Kasumi-1 (cell line): ENCODE measurements around the gene TSHZ3.

Experiments used
- DNase-seq, 2 experiments: peaks; one replicate each; lab custom pipeline; 2025; lab: John Stamatoyannopoulos, UW

Gene TSHZ3

DNA sequence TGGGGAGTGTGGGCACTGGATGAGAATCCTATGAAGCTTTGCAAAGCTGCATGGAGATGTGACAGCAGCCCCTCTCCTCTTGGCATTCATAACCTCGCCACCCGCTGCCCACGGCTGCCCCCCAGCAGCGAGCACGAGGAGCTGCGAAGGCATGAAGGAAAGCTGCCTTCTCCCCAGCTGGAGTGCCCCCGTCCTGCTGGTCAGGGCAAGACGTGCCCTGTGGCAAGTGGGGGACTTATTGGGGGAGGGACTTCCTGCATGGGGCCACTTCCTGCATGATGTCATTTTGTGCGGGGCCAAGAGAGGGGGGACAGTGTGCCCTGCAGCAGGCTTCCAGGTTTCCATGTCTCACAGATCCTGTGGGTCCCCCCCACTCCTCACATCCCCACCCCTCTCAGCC lies 85.9 kb downstream of the TSHZ3 start:
- no peak for DNase-seq

DNA sequence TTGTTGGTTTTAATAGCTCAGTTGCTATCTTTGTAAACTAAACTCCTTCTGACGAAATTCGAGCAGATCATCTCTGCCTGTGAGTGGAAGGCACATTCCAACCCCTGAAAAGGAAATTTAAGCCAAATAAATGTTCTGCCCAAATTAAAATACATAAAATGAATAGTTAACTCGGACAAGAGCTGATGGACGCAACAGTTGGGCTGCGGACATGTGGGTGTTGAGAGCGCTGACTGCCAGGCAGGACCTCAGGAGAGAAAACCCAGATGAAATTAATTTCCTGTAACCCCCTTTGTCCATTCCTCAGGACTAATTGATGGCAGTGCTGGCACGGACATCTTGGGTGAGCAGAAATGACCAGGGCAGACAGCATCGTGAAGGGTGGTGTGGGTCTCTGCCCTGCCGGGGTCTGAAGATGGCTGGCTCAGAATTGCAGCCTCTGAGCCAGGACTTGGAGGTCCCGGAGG lies 86.5 kb downstream of the TSHZ3 start:
- no peak for DNase-seq

GRCh38 chr19:31261603-31262212 lies 87.5 kb downstream of the TSHZ3 start:
- no peak for DNase-seq

DNA sequence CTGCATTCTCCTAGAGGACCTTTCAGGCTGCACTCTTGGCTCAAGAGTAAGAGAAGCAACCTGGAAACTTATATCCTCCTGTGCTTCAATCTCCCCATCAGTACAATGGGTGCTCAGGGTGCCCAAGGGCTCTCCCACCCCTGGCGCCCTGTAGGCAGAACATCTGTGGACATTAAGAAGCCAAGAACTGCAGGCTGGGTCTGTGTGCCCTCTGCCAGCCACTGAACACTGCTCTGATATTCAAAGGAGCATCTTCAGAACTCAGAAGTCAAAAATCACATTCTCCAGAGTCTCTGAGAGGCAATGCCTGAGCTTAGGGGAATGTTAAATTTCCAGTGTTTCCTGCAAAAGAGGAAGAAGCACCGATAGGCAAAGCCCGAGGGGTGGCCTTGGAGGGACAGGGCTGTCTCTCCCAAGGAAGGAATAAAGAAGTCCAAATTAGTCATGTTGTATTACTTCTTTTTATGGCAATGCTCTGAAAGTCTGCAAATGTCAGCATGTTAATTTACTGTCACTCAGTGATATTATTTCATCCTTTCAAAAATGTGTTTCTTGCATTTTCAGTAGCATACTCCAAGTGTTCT lies 88.1 kb downstream of the TSHZ3 start:
- DNase-seq, result no peak

DNA sequence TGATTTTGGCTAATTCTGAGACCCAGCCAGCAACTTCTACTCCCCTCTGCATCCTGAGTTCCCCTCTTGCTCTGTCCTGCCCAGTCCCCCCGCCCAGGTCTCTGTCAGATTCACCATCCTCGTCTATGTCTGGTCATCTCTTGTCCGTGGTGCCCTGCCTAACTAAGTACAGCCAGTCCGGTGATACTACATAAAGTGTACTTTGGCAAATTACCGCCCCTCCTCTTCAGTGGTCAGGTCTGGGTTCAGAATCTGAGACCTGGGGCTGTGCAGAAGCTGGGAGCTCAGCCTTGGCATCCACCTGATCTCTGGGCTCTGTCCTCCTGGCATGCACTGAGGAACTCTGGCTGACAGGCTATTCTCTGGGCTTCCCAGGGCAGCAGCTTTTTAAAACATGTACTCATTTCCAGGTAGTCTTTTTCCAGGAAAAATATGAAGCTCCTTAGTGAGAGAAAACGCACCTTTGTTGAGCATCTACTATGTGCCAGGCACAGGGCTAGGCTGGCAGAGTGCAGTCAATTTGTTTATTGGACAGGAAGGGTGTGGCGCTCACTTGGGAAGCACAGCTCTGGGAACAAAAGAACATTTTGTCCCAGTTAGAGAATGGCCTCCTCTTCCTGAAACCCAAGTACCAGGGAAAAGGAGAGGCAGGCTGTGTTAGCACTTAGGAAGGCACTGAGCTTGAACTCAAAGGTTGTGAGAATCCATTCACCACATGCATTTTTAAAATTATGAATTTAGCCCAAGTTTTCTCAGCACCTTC lies 88.9 kb downstream of the TSHZ3 start:
- no peak for DNase-seq

DNA sequence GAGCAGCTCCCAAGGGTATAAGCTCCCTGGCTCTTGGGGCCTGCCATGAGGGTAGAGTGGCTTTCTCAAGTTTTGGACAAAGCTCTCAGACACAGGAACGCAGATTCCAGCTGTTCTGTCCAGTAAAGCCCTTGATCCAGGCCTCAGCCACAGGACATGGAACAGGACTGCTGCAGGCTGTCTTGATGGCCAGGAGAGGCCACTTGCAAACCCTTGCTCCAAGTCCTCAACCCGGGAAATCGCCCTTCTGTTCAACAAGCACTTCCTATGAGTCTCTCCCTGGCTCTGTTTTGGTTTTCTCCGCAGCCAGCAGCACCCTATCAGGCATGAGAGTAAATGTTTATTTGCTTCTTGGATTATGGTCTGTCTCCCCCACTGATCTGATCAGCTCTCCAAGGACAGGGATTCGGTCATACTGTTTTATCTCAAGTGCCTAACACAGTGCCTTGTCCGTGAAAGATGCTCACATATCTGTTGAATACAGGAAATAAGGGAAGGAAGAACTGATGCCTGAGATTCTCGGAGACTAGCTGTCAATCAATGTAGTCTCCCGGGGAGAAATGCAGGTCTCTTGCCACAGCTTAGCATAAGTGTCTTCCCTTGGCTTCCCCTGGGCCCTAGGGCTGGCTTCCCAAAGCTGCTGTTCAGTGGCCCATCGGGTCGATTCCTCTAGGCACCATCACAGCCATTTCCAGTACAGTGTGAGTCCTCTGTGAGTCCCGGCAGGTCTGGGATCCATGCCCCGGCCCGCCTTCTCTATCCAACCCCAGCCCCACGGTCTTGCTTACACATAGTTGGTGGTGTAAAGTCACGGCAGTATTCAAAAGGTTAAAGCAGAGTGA lies 90.8 kb downstream of the TSHZ3 start:
- no peak for DNase-seq

DNA sequence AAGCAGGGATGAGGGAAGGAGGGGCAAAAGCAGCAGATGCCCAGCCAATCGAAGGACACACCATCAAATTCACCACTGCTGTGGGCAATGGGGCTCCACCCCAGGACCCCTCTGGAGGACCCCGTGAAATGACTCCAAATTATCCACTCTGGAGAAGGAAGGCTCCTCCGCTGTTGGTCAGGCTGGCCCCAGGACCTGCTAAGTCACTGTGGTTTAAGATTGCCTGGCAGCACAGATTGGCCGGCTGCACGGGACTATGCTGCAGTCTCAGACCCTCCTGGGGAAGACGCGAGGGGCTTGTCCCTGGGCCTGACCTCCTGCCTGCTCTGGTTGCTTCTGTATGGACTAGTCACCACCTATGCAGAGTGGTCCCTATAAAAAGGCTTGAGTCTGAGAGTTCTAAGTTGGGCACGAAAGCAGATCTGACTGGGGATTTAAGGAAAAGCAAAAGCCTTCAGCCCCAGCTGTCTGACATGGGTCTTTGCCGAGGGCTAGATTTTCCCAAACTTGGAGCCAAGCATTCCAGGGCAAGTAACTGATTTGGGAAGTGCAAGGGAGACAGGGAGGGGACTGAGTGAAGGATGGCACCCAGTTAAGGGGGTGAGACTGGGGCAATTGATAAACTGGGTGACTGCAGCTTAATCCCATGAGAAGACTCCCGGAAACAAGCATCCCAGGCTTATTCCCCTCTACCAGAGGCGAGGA lies 91.7 kb downstream of the TSHZ3 start:
- no peak for DNase-seq

DNA sequence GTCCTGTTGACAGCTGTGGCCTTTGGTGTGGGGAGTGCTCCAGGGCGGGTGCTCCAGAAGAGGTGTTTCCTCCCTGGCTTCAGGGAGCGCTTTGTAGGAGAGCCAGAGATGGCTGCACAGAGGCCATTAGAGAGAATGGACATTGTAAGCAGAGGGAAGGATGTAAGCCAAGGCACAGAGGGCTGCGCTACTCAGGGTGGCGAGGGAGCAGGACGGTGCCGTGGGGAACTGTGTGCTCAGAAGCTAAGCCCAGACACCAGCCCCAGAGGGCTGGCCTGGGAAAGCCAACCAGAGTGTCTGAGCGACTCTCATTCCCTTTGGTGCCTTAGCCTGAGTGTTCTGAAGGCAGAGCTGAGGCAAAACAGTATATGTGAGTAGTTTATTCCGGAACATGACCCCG lies 92.2 kb downstream of the TSHZ3 start:
- no peak for DNase-seq

DNA sequence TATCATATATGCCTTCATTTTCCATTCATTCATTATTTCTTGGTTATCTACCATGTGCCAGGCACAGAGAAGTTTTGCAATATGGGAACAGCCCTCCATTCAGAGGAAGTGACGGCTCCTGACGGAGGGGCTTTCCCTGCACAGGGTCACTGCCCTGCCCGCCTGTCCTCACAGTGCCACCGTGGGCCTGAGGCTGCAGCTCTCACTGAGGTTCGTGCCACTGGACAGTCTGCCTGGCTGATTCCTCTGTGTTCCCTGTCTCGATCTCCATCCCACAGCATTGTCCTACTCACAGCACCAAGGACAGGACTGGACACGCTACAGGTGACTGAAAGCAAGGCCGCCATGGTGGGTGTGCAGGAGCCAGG lies 92.7 kb downstream of the TSHZ3 start:
- no peak for DNase-seq

DNA sequence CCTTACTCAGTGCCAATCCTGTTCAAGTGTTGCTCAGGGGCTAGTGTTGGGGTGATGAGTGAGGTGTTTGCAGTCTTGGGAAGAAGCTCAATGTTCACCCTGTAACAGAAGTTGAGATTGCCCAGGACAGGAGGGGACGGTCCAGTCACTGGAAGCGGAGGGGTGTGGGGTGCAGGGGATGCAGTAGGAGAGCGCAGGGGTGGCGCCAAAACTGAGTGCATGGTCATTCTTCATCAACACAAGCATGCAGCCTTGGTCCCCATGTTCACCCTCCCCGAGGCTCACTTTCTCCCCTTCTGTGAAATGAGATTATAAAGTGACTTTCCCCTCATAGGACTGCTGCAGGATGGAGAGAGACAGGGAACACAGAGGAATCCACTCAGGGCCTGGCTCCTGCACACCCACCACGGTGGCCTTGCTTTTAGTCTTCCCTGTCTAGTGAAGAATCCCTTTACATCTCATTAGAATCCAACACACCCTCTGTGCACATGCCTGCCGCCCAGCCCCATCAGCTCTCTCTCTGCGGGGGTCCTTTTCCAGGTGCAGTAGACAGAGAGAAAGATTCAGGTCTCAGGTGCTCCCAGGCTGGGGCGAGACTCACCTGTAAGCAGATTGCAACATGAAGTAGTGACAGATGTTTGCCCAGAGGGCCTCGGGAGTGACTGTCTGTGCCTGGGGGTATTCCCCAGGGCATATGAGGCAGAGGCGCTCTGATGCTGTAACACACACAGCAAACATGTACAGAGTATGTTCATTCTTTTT lies 93.2 kb downstream of the TSHZ3 start:
- no peak for DNase-seq

DNA sequence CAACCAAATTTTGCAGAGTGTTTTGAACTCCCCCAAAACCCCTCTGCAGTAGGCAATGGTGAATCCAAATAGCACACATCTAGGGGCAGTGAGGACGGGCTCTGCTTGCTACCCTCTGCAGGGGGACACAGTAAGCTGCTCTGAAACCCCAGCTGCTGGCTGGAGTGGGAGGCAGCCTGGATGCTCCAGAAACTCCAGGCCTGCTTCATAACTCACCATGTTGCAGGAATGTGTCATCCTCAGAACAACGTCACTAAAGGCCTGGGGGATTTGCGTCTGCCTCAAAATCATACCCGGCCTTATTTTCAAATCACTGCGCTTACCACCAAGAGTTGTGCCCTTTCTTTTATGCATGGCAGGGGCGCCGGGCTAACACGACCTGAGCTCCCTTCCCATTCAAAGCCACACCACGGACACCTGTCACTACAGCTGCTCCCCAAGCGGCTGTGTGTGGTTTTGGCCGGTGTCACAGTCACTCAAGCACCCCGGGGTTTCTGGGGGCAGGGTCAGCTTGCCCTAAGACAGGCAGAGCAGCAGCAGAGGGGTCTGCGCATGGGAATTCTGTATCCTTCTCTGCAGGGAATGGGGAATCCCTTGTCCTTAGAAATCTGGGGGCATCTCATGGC lies 93.9 kb downstream of the TSHZ3 start:
- no peak for DNase-seq

DNA sequence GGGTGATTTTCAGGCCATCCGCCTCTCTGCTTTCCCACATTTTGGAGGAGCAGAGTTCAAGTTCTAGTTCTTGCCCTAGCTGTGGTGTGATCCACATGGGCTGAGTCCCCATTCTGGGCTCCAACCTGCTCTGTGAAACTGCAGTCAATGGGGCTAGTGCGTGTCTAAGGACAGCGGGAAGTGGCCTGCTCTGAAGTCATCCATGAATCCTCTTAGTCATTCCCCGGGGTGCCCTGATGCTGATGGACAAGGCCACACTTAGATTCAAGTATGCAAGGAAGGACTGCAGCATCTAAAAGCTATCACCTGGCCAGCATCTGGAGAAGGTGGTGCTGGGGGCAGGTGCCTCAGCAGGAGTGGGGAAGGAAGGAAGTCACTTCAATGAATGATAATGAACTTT lies 94.6 kb downstream of the TSHZ3 start:
- no peak for DNase-seq

- DNase-seq, result no peak
These were observed 95.1 kb downstream of the TSHZ3 start for GRCh38 chr19:31254180-31254551.

DNA sequence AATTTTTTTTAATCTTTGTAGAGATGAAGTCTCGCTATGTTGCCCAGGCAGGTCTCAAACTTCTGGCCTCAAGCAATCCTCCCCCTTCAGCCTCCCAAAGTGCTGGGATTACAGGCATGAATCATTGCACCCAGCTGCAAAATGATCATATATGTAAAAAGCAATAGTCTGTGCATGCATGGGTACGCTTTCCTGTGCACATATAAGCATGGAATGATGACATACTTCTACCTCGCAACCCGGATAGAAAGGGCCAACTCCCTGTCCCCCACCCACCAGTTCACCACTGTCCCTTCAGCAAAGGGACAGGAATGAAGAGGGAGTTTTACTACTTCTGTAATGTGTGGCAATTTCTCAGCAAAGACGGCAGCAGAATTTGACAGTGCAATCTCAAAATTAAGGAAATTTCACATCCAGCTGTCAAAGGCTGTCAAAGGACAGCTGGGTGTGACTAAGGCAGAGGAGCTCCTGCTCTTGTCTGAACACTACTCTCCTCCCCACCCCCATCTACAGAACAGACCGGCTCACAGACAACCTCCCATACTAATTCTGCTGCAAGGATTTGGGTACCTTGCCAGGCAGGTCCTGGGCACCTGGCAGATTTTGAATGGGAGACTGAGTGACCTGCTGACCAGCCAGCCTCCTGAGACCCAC lies 95.6 kb downstream of the TSHZ3 start:
- no peak for DNase-seq

DNA sequence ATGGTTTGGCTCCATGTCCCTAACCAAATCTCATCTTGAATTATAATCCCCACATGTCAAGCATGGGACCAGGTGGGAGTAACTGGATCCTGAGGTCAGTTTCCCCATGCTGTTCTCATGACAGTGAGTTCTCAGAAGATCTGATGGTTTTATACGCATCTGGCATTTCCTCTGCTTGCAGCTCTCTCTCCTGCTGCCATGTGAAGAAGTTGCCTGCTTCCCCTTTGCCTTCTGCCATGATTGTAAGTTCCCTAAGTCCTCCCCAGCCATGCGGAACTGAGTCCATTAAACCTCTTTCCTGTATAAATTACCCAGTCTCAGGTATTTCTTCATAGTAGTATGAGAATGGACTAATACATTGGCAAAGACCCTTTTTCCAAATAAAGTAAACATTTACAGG lies 96.8 kb downstream of the TSHZ3 start:
- no peak for DNase-seq

GRCh38 chr19:31249217-31249616 lies 100.0 kb downstream of the TSHZ3 start:
- DNase-seq, result no peak

DNA sequence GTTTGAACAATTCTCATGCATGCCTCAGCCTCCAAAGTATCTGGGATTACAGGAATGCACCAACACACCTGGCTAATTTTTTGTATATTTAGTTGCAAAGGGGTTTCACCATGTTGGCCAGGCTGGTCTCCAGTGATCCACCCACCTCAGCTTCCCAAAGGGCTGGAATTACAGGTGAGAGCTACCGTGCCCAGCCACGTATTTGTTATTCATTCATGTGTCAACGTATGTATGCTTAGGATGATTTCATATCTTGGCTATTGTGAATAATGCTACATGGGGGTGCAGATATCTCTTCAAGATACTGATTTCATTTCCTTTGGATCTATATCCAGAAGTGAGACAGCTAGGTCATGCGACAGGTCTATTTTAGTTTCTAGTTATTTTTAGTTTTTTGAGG lies 113.4 kb downstream of the TSHZ3 start:
- no peak for DNase-seq

DNA sequence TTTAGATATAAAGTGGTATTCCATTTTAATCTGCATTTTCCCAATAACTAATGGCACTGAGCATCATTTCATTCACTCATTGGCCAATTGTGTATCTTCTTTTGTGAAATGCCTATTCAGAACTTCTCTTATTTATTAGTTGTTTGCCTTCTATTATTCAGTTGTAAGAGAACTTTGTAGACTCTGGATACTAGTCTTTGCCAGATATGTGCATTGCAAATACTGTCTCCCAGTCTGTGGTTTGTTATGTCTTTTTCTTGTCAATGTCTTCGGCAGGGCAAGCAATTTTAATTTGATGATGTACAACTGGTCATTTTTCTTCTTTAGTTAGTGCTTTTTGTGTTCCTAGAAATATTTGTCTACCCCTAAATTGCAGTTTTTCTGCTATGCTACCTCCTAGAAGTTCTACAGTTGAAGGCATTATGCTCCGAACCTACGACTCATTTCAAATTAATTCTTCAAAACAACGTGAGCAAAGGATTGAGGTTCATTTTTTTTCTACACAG lies 115.9 kb downstream of the TSHZ3 start:
- DNase-seq, result no peak

DNA sequence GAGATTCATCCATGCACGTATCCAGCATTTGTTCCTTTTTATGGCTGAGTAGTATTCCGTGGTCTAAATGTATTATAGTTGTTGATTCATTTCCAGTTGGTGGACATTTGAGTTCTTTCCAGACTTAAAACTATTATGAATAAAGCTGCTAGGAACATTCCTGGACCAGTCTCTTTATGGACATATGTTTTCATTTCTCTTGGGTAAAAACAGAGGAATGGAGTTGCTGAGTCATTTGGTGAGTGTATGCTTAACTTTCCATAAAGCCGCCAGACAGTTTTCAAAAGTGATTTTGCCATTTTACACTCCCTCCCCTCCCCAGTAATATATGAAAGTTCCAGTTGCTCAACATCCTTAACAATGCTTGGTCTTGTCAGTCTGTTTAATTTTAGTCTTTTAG lies 116.4 kb downstream of the TSHZ3 start:
- no peak for DNase-seq

DNA sequence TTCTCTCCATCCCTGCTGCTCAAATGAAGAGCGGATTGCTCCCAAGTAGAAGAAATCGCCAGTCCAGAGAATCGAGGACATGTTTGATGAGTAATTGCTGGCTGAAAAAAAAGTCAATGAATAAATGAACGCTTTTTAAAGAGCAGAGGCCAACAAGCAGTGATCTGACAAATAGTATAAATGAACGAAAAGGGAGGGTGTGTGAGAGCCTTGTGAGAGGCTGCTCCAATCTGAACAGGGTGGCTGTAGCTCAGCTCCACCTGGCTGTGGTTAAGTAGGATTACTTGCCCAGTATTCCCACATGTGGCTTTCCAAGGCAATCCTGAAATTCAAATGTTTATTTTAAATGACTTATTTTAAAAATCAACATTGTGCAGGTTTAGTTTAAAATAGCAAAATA lies 117.1 kb downstream of the TSHZ3 start:
- no peak for DNase-seq
